Camera-type eye (tissue), 1 donor: ENCODE measurements around the gene SLX1A. TPM values are rescaled to one million over a fixed set of nuclear protein-coding genes. Genes with fewer than 3 reads are reported as not detected.

Experiments
- total RNA-seq: library from RNA; depleted of rRNA; stranded (reverse); fragments of >200 nt; gene quantifications from one replicate; pipeline ENCODE4 v1.2.3, GENCODE V29; 2014

SLX1A gene
- total RNA-seq: 11.5 TPM

GRCh38 chr16:30193615-30194014, at the start of gene SLX1A, which contains the start of gene BOLA2B:
Gene SLX1A, plus strand, starts transcription at chr16:30193875. Its CDS starts 210 bp downstream, at chr16:30194085.
Gene BOLA2B, minus strand, starts transcription at chr16:30193666. Its CDS starts 71 bp downstream, at chr16:30193595.

GRCh38 chr16:30183233-30184095, 10.2 kb upstream of the SLX1A start, which contains the start of gene CORO1A:
Gene CORO1A, plus strand, starts transcription at chr16:30183602. Its CDS starts 1,608 bp downstream, at chr16:30185210.

GRCh38 chr16:30199049-30199448, 5.4 kb downstream of the SLX1A start, which contains the start of gene SULT1A3:
Gene SULT1A3, plus strand, starts transcription at chr16:30199255. Its CDS starts 1,474 bp downstream, at chr16:30200729.

Other genes starting within 250 kb of the SLX1A start
- 30.3 TPM for gene TMEM219, start 231.8 kb upstream of the SLX1A start, total RNA-seq
- gene TAOK2, start 220.0 kb upstream of the SLX1A start, total RNA-seq: 56.0 TPM
- 23.4 TPM for gene HIRIP3, start 198.3 kb upstream of the SLX1A start, total RNA-seq
- gene INO80E, start 197.6 kb upstream of the SLX1A start, total RNA-seq: 72.5 TPM
- gene DOC2A, start 182.8 kb upstream of the SLX1A start, total RNA-seq: 2.7 TPM
- gene C16orf92, start 170.7 kb upstream of the SLX1A start, total RNA-seq: not detected
- gene TLCD3B, start 162.6 kb upstream of the SLX1A start, total RNA-seq: 39.7 TPM
- 426 TPM for gene ALDOA, start 128.1 kb upstream of the SLX1A start, total RNA-seq
- 70.4 TPM for gene PPP4C, start 117.9 kb upstream of the SLX1A start, total RNA-seq
- gene TBX6, start 102.0 kb upstream of the SLX1A start, total RNA-seq: 0.66 TPM
- gene YPEL3, start 97.7 kb upstream of the SLX1A start, total RNA-seq: 45.2 TPM
- gene GDPD3, start 80.3 kb upstream of the SLX1A start, total RNA-seq: 2.1 TPM
- 31.3 TPM for gene MAPK3, start 70.7 kb upstream of the SLX1A start, total RNA-seq
- 13.0 TPM for gene CORO1A, start 10.3 kb upstream of the SLX1A start, total RNA-seq
- gene BOLA2B, start 209 bp upstream of the SLX1A start, total RNA-seq: 50.9 TPM
- gene SULT1A3, start 5.4 kb downstream of the SLX1A start, total RNA-seq: 10.4 TPM
- not detected for gene NPIPB13, start 54.6 kb downstream of the SLX1A start, total RNA-seq
- 38.5 TPM for gene CD2BP2, start 161.4 kb downstream of the SLX1A start, total RNA-seq
- 38.1 TPM for gene TBC1D10B, start 176.6 kb downstream of the SLX1A start, total RNA-seq
- gene MYL11, start 180.9 kb downstream of the SLX1A start, total RNA-seq: 194 TPM
- gene SEPTIN1, start 188.7 kb downstream of the SLX1A start, total RNA-seq: 0.44 TPM
- 18.3 TPM for gene ZNF48, start 201.5 kb downstream of the SLX1A start, total RNA-seq
- gene ZNF771, start 213.7 kb downstream of the SLX1A start, total RNA-seq: 8.4 TPM
- 20.0 TPM for gene DCTPP1, start 236.2 kb downstream of the SLX1A start, total RNA-seq